Neural crest cell (in vitro differentiated cells): ENCODE results near the gene H2AZ2. TPM values are rescaled to one million over a fixed set of nuclear protein-coding genes. Genes with fewer than 3 reads are reported as not detected.
"Not testable (repeated sequence)": the region's sequence is repeated elsewhere in the genome, so short reads cannot be mapped to it uniquely, and the experiment has no call there.

ENCODE experiments used
- DNase-seq: peaks from one replicate; pipeline ENCODE4 v3.0.0; 2021; ENCODE audit warnings: low read depth, mixed read lengths, low spot score
- H3K27ac Mint-ChIP-seq: one replicate; pipeline ENCODE4 v1.8.0; 2021; ENCODE audit warnings: mild to moderate bottlenecking, mixed read lengths; ENCODE audit not compliant: unreplicated experiment
- H3K27me3 Mint-ChIP-seq: 2 replicates; pipeline ENCODE4 v1.8.0; 2021; ENCODE audit warnings: low read depth, mild to moderate bottlenecking, mixed read lengths
- H3K36me3 Mint-ChIP-seq: 2 replicates; pipeline ENCODE4 v1.8.0; 2021; ENCODE audit warnings: low read depth, mild to moderate bottlenecking, mixed read lengths
- H3K4me1 Mint-ChIP-seq: 2 replicates; pipeline ENCODE4 v1.8.0; 2021; ENCODE audit warnings: mixed read lengths
- H3K4me3 Mint-ChIP-seq: one replicate; pipeline ENCODE4 v1.8.0; 2021; ENCODE audit warnings: mild to moderate bottlenecking, mixed read lengths
- H3K9me3 Mint-ChIP-seq: 2 replicates; pipeline ENCODE4 v1.8.0; 2021; ENCODE audit warnings: mixed read lengths
- CTCF ChIP-seq: fragments of 200-600 bp; sonication (generic); conservative IDR thresholded peaks from 2 replicates; pipeline ENCODE4 v1.5.0; 2021; ENCODE audit warnings: antibody characterized with exemption, mild to moderate bottlenecking
- total RNA-seq: library from RNA; stranded (reverse); gene quantifications from 2 replicates; pipeline ENCODE4 v1.2.1, GENCODE V29; 2021

Gene H2AZ2
- total RNA-seq, 1 donor from 2014 or later, result 351 TPM

GRCh38 chr7:44814919-44815318, 33.0 kb downstream of the H2AZ2 start:
- Mint-ChIP-seq H3K9me3 (no peaks in the 10 kb centered on the region), H3K4me3 (no peak overlapping the region), H3K36me3 (no peaks in the 10 kb centered on the region), H3K27me3 (no peaks in the 10 kb centered on the region), H3K27ac (no peak overlapping the region), H3K4me1 (no peaks in the 10 kb centered on the region)
- DNase-seq, result no peak
- TF ChIP-seq CTCF, result no peak

- DNase-seq, result no peak
- Mint-ChIP-seq H3K9me3 (no peaks in the 10 kb centered on the region), H3K27ac (no peak overlapping the region), H3K4me1 (no peaks in the 10 kb centered on the region), H3K27me3 (no peaks in the 10 kb centered on the region), H3K4me3 (no peak overlapping the region), H3K36me3 (no peaks in the 10 kb centered on the region)
- TF ChIP-seq CTCF, result no peak
Observed at GRCh38 chr7:44811571-44811970, 36.3 kb downstream of the H2AZ2 start.

GRCh38 chr7:44811093-44811492, 36.8 kb downstream of the H2AZ2 start:
- Mint-ChIP-seq H3K27ac (no peak overlapping the region), H3K4me1 (no peaks in the 10 kb centered on the region), H3K27me3 (no peaks in the 10 kb centered on the region), H3K4me3 (no peak overlapping the region), H3K36me3 (no peaks in the 10 kb centered on the region), H3K9me3 (no peaks in the 10 kb centered on the region)
- DNase-seq, result no peak
- TF ChIP-seq CTCF, result no peak

- no peak for DNase-seq
- no peak overlapping the region for H3K27ac Mint-ChIP-seq
- H3K4me1 Mint-ChIP-seq, result no peaks in the 10 kb centered on the region
- no peak for TF ChIP-seq CTCF
- H3K36me3 Mint-ChIP-seq, result no peaks in the 10 kb centered on the region
- no peaks in the 10 kb centered on the region for H3K27me3 Mint-ChIP-seq
- no peaks in the 10 kb centered on the region for H3K9me3 Mint-ChIP-seq
- H3K4me3 Mint-ChIP-seq, result peak overlapping the region; percentile 19
Observed at GRCh38 chr7:44808914-44809393, 38.9 kb downstream of the H2AZ2 start.

GRCh38 chr7:44805950-44806349, 41.9 kb downstream of the H2AZ2 start:
- Mint-ChIP-seq H3K9me3 (no peaks in the 10 kb centered on the region), H3K4me3 (peak overlapping the region; percentile 72), H3K27ac (no peak overlapping the region), H3K4me1 (peaks cover 10% of the 10 kb centered on the region), H3K36me3 (peaks cover 16% of the 10 kb centered on the region), H3K27me3 (no peaks in the 10 kb centered on the region)
- no peak for DNase-seq
- TF ChIP-seq CTCF, result no peak

GRCh38 chr7:44803828-44804519, 43.9 kb downstream of the H2AZ2 start:
- H3K27me3 Mint-ChIP-seq, H3K4me3 Mint-ChIP-seq, H3K9me3 Mint-ChIP-seq, H3K27ac Mint-ChIP-seq, DNase-seq: not testable (repeated sequence)
- peaks cover 26% of the 10 kb centered on the region for H3K36me3 Mint-ChIP-seq
- H3K4me1 Mint-ChIP-seq, result peaks cover 18% of the 10 kb centered on the region
